ENCODE measurements around the gene TAF3.
"Not testable (repeated sequence)": the region's sequence is repeated elsewhere in the genome, so short reads cannot be mapped to it uniquely, and the experiment has no call there.

Gene TAF3

GRCh38 chr10:8017277-8017676 is 199.0 kb downstream of the TAF3 start:
- Histone ChIP-seq H3K4me1 (ENCODE audit: control insufficient read depth in 1 of 2, insufficient read depth in 2 of 2, low read length in 2 of 2) (no peaks in the 10 kb centered on the region), H3K27me3 (ENCODE audit: low read depth, low read length) (no peaks in the 10 kb centered on the region), H3K36me3 (ENCODE audit: control insufficient read depth in 1 of 2, insufficient read depth in 2 of 2, low read length in 2 of 2) (peaks cover 12 to 18% of the 10 kb centered on the region in 2 donors), H3K27ac (ENCODE audit: low read length) (no peak overlapping the region), H3K4me3 (ENCODE audit: low read depth in 1 of 2, low read length in 2 of 2) (no peak overlapping the region), H3K9me3 (ENCODE audit: control insufficient read depth in 1 of 2, low read length in 2 of 2) (no peaks in the 10 kb centered on the region)

GRCh38 chr10:8023321-8023720 is 205.0 kb downstream of the TAF3 start:
- H3K27ac ChIP-seq (ENCODE audit: low read length), result no peak overlapping the region
- no peaks in the 10 kb centered on the region for H3K4me1 ChIP-seq (ENCODE audit: control insufficient read depth in 1 of 2, insufficient read depth in 2 of 2, low read length in 2 of 2)
- H3K36me3 ChIP-seq (ENCODE audit: control insufficient read depth in 1 of 2, insufficient read depth in 2 of 2, low read length in 2 of 2), result no peaks in the 10 kb centered on the region
- H3K4me3 ChIP-seq (ENCODE audit: low read depth in 1 of 2, low read length in 2 of 2), result no peak overlapping the region
- H3K9me3 ChIP-seq (ENCODE audit: control insufficient read depth in 1 of 2, low read length in 2 of 2), result no peaks in the 10 kb centered on the region
- peaks cover 10% of the 10 kb centered on the region for H3K27me3 ChIP-seq (ENCODE audit: low read depth, low read length)

- Histone ChIP-seq H3K36me3 (ENCODE audit: control insufficient read depth in 1 of 2, insufficient read depth in 2 of 2, low read length in 2 of 2) (no peaks in the 10 kb centered on the region), H3K4me3 (ENCODE audit: low read depth in 1 of 2, low read length in 2 of 2) (no peak overlapping the region), H3K27ac (ENCODE audit: low read length) (no peak overlapping the region), H3K9me3 (ENCODE audit: control insufficient read depth in 1 of 2, low read length in 2 of 2) (no peaks in the 10 kb centered on the region), H3K4me1 (ENCODE audit: control insufficient read depth in 1 of 2, insufficient read depth in 2 of 2, low read length in 2 of 2) (no peaks in the 10 kb centered on the region), H3K27me3 (ENCODE audit: low read depth, low read length) (peaks cover 10% of the 10 kb centered on the region)
Observed at GRCh38 chr10:8023851-8024250, 205.5 kb downstream of the TAF3 start.

- Histone ChIP-seq H3K4me3 (ENCODE audit: low read depth in 1 of 2, low read length in 2 of 2) (no peak overlapping the region), H3K9me3 (ENCODE audit: control insufficient read depth in 1 of 2, low read length in 2 of 2) (no peaks in the 10 kb centered on the region), H3K27me3 (ENCODE audit: low read depth, low read length) (peaks cover 10% of the 10 kb centered on the region), H3K36me3 (ENCODE audit: control insufficient read depth in 1 of 2, insufficient read depth in 2 of 2, low read length in 2 of 2) (no peaks in the 10 kb centered on the region), H3K27ac (ENCODE audit: low read length) (no peak overlapping the region), H3K4me1 (ENCODE audit: control insufficient read depth in 1 of 2, insufficient read depth in 2 of 2, low read length in 2 of 2) (no peaks in the 10 kb centered on the region)
Observed at GRCh38 chr10:8026349-8027259, 208.3 kb downstream of the TAF3 start.

GRCh38 chr10:8031211-8031610 is 212.9 kb downstream of the TAF3 start:
- peaks cover 0 to 28% of the 10 kb centered on the region in 2 donors for H3K4me1 ChIP-seq (ENCODE audit: control insufficient read depth in 1 of 2, insufficient read depth in 2 of 2, low read length in 2 of 2)
- H3K36me3 ChIP-seq (ENCODE audit: control insufficient read depth in 1 of 2, insufficient read depth in 2 of 2, low read length in 2 of 2); H3K9me3 ChIP-seq (ENCODE audit: control insufficient read depth in 1 of 2, low read length in 2 of 2); H3K4me3 ChIP-seq (ENCODE audit: low read depth in 1 of 2, low read length in 2 of 2); H3K27ac ChIP-seq (ENCODE audit: low read length): not testable (repeated sequence)
- peaks cover 41% of the 10 kb centered on the region for H3K27me3 ChIP-seq (ENCODE audit: low read depth, low read length)

- H3K4me1 ChIP-seq (ENCODE audit: control insufficient read depth in 1 of 2, insufficient read depth in 2 of 2, low read length in 2 of 2), result peaks cover 0 to 38% of the 10 kb centered on the region in 2 donors
- no peaks in the 10 kb centered on the region for H3K36me3 ChIP-seq (ENCODE audit: control insufficient read depth in 1 of 2, insufficient read depth in 2 of 2, low read length in 2 of 2)
- H3K9me3 ChIP-seq (ENCODE audit: control insufficient read depth in 1 of 2, low read length in 2 of 2), result no peaks in the 10 kb centered on the region
- no peak overlapping the region for H3K27ac ChIP-seq (ENCODE audit: low read length)
- peaks cover 44% of the 10 kb centered on the region for H3K27me3 ChIP-seq (ENCODE audit: low read depth, low read length)
- H3K4me3 ChIP-seq (ENCODE audit: low read depth in 1 of 2, low read length in 2 of 2), result no peak overlapping the region
Observed at GRCh38 chr10:8032558-8032957, 214.3 kb downstream of the TAF3 start.

GRCh38 chr10:8033812-8034465 is 215.6 kb downstream of the TAF3 start:
- peak overlapping the region in 1 of 2 donors; percentile 45 for H3K4me3 ChIP-seq (ENCODE audit: low read depth in 1 of 2, low read length in 2 of 2)
- H3K36me3 ChIP-seq (ENCODE audit: control insufficient read depth in 1 of 2, insufficient read depth in 2 of 2, low read length in 2 of 2), result no peaks in the 10 kb centered on the region
- H3K27me3 ChIP-seq (ENCODE audit: low read depth, low read length), result peaks cover 56% of the 10 kb centered on the region
- no peak overlapping the region for H3K27ac ChIP-seq (ENCODE audit: low read length)
- no peaks in the 10 kb centered on the region for H3K9me3 ChIP-seq (ENCODE audit: control insufficient read depth in 1 of 2, low read length in 2 of 2)
- peaks cover 0 to 39% of the 10 kb centered on the region in 2 donors for H3K4me1 ChIP-seq (ENCODE audit: control insufficient read depth in 1 of 2, insufficient read depth in 2 of 2, low read length in 2 of 2)

GRCh38 chr10:8034466-8035005 is 216.2 kb downstream of the TAF3 start:
- no peaks in the 10 kb centered on the region for H3K36me3 ChIP-seq (ENCODE audit: control insufficient read depth in 1 of 2, insufficient read depth in 2 of 2, low read length in 2 of 2)
- H3K27me3 ChIP-seq (ENCODE audit: low read depth, low read length), result peaks cover 62% of the 10 kb centered on the region
- peak overlapping the region in 1 of 2 donors; percentile 45 for H3K4me3 ChIP-seq (ENCODE audit: low read depth in 1 of 2, low read length in 2 of 2)

GRCh38 chr10:8035006-8035640 is 216.8 kb downstream of the TAF3 start:
- Histone ChIP-seq H3K4me1 (ENCODE audit: control insufficient read depth in 1 of 2, insufficient read depth in 2 of 2, low read length in 2 of 2) (peaks cover 0 to 39% of the 10 kb centered on the region in 2 donors), H3K27ac (ENCODE audit: low read length) (no peak overlapping the region), H3K36me3 (ENCODE audit: control insufficient read depth in 1 of 2, insufficient read depth in 2 of 2, low read length in 2 of 2) (no peaks in the 10 kb centered on the region), H3K27me3 (ENCODE audit: low read depth, low read length) (peaks cover 64% of the 10 kb centered on the region), H3K9me3 (ENCODE audit: control insufficient read depth in 1 of 2, low read length in 2 of 2) (peaks cover 3 to 4% of the 10 kb centered on the region in 2 donors), H3K4me3 (ENCODE audit: low read depth in 1 of 2, low read length in 2 of 2) (peak overlapping the region in 1 of 2 donors; percentile 45)

More at GRCh38 chr10:8034466-8035005, 216.2 kb downstream of the TAF3 start:
- no peak overlapping the region for H3K27ac ChIP-seq (ENCODE audit: low read length)
- H3K4me1 ChIP-seq (ENCODE audit: control insufficient read depth in 1 of 2, insufficient read depth in 2 of 2, low read length in 2 of 2), result peaks cover 0 to 39% of the 10 kb centered on the region in 2 donors
- H3K9me3 ChIP-seq (ENCODE audit: control insufficient read depth in 1 of 2, low read length in 2 of 2), result peaks cover 1 to 2% of the 10 kb centered on the region in 2 donors

GRCh38 chr10:8035641-8036470 is 217.6 kb downstream of the TAF3 start:
- H3K27ac ChIP-seq (ENCODE audit: low read length), result no peak overlapping the region
- peaks cover 64% of the 10 kb centered on the region for H3K27me3 ChIP-seq (ENCODE audit: low read depth, low read length)
- peaks cover 3 to 4% of the 10 kb centered on the region in 2 donors for H3K9me3 ChIP-seq (ENCODE audit: control insufficient read depth in 1 of 2, low read length in 2 of 2)
- no peak overlapping the region for H3K4me3 ChIP-seq (ENCODE audit: low read depth in 1 of 2, low read length in 2 of 2)
- H3K4me1 ChIP-seq (ENCODE audit: control insufficient read depth in 1 of 2, insufficient read depth in 2 of 2, low read length in 2 of 2), result peaks cover 0 to 39% of the 10 kb centered on the region in 2 donors
- H3K36me3 ChIP-seq (ENCODE audit: control insufficient read depth in 1 of 2, insufficient read depth in 2 of 2, low read length in 2 of 2), result no peaks in the 10 kb centered on the region
